WTC11 (cell line): ENCODE measurements around the gene BICC1.

Source experiments
- ATF3 ChIP-seq: sonication (generic); formaldehyde crosslinking; conservative IDR thresholded peaks from 2 replicates; pipeline ENCODE4 v1.8.1; 2022; ENCODE audit warnings: mild to moderate bottlenecking, missing genetic modification reagents
- ELF4 ChIP-seq: sonication (generic); formaldehyde crosslinking; IDR thresholded peaks from 2 replicates; pipeline ENCODE4 v1.8.1; 2022; ENCODE audit warnings: low read depth, mild to moderate bottlenecking, moderate library complexity, missing genetic modification reagents
- ETV6 ChIP-seq: sonication (generic); formaldehyde crosslinking; IDR thresholded peaks from 2 replicates; pipeline ENCODE4 v1.8.1; 2022; ENCODE audit warnings: mild to moderate bottlenecking, missing genetic modification reagents
- GABPB1 ChIP-seq: sonication (generic); formaldehyde crosslinking; IDR thresholded peaks from 2 replicates; pipeline ENCODE4 v1.8.1; 2023; ENCODE audit warnings: mild to moderate bottlenecking, missing genetic modification reagents
- JUN ChIP-seq: sonication (generic); formaldehyde crosslinking; IDR thresholded peaks from 2 replicates; pipeline ENCODE4 v1.8.0; 2023; ENCODE audit warnings: mild to moderate bottlenecking, missing genetic modification reagents
- MLX ChIP-seq: sonication (generic); formaldehyde crosslinking; IDR thresholded peaks from 2 replicates; pipeline ENCODE4 v1.8.1; 2023; ENCODE audit warnings: mild to moderate bottlenecking, missing genetic modification reagents, moderate library complexity
- SMAD4 ChIP-seq: sonication (generic); formaldehyde crosslinking; IDR thresholded peaks from 2 replicates; pipeline ENCODE4 v1.8.0; 2022; ENCODE audit warnings: mild to moderate bottlenecking, missing genetic modification reagents
- SP1 ChIP-seq: sonication (generic); formaldehyde crosslinking; conservative IDR thresholded peaks from 2 replicates; pipeline ENCODE4 v1.8.1; 2022; ENCODE audit warnings: missing genetic modification reagents
- TF ChIP-seq, protein P1 (sequence below): sonication (generic); formaldehyde crosslinking; IDR thresholded peaks from 2 replicates; pipeline ENCODE4 v1.8.0; 2022; ENCODE audit warnings: mild to moderate bottlenecking, missing genetic modification reagents
- TF ChIP-seq, protein P2 (sequence below): fragments of 200-600 bp; IDR thresholded peaks from 2 replicates; pipeline ENCODE4 v1.8.0; 2022; ENCODE audit warnings: antibody characterized with exemption

- TF ChIP-seq, protein P1, sequence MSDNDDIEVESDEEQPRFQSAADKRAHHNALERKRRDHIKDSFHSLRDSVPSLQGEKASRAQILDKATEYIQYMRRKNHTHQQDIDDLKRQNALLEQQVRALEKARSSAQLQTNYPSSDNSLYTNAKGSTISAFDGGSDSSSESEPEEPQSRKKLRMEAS (CRISPR knock-in tag) = no peak
- TF ChIP-seq, protein P2, sequence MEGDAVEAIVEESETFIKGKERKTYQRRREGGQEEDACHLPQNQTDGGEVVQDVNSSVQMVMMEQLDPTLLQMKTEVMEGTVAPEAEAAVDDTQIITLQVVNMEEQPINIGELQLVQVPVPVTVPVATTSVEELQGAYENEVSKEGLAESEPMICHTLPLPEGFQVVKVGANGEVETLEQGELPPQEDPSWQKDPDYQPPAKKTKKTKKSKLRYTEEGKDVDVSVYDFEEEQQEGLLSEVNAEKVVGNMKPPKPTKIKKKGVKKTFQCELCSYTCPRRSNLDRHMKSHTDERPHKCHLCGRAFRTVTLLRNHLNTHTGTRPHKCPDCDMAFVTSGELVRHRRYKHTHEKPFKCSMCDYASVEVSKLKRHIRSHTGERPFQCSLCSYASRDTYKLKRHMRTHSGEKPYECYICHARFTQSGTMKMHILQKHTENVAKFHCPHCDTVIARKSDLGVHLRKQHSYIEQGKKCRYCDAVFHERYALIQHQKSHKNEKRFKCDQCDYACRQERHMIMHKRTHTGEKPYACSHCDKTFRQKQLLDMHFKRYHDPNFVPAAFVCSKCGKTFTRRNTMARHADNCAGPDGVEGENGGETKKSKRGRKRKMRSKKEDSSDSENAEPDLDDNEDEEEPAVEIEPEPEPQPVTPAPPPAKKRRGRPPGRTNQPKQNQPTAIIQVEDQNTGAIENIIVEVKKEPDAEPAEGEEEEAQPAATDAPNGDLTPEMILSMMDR = no peak
- TF ChIP-seq GABPB1 (no peak), ATF3 (CRISPR knock-in tag) (no peak), JUN (no peak), MLX (CRISPR knock-in tag) (no peak), ETV6 (CRISPR knock-in tag) (no peak), ELF4 (CRISPR knock-in tag) (no peak), SMAD4 (CRISPR knock-in tag) (no peak), SP1 (CRISPR knock-in tag) (no peak)
These were observed 245.6 kb downstream of the BICC1 start for GRCh38 chr10:58758321-58758720.
